ENCODE data around the gene TRIM29. TPM values are rescaled to one million over a fixed set of nuclear protein-coding genes. Genes with fewer than 3 reads are reported as not detected.

The TRIM29 gene
- total and polyA plus RNA-seq, 7 donors = 0.33 to 8.5 (median 6.0) TPM

GRCh38 chr11:120102050-120102863 lies 35.7 kb downstream of the TRIM29 start:
- peaks cover 0 to 22% (median 0%) of the 10 kb centered on the region in 3 donors for H3K27me3 ChIP-seq
- H3K9me3 ChIP-seq = no peaks in the 10 kb centered on the region
- no peaks in the 10 kb centered on the region for H3K4me1 ChIP-seq
- H3K36me3 ChIP-seq = no peaks in the 10 kb centered on the region
- 79 to 83% methylated on average over 8 of the region's 8 CpGs for WGBS, 2 donors
- no peak overlapping the region for H3K4me3 ChIP-seq
- H3K27ac ChIP-seq = no peak overlapping the region
- no peak for DNase-seq
- no peak for TF ChIP-seq CTCF (IDR thresholded peaks at IDR 0.05)
- TF ChIP-seq POLR2A (IDR thresholded peaks at IDR 0.05) = no peak
- TF ChIP-seq EP300 (IDR thresholded peaks at IDR 0.05) = no peak
- no peak for TF ChIP-seq POLR2AphosphoS5 (IDR thresholded peaks at IDR 0.05)
- intact Hi-C loops (cut with DNase I) = no loop called here

- H3K27ac ChIP-seq = no peak overlapping the region
- no peaks in the 10 kb centered on the region for H3K36me3 ChIP-seq
- no peak overlapping the region for H3K4me3 ChIP-seq
- H3K4me1 ChIP-seq = no peaks in the 10 kb centered on the region
- no peak for TF ChIP-seq CTCF (IDR thresholded peaks at IDR 0.05)
- TF ChIP-seq POLR2AphosphoS5 (IDR thresholded peaks at IDR 0.05) = no peak
- TF ChIP-seq POLR2A (IDR thresholded peaks at IDR 0.05) = no peak
- TF ChIP-seq EP300 (IDR thresholded peaks at IDR 0.05) = no peak
- peaks cover 0 to 16% (median 0%) of the 10 kb centered on the region in 3 donors for H3K27me3 ChIP-seq
- intact Hi-C loops (cut with DNase I) = no loop called here
- H3K9me3 ChIP-seq = no peaks in the 10 kb centered on the region
- DNase-seq = no peak
- 82 to 85% methylated on average over 14 of the region's 14 CpGs for WGBS, 2 donors
These were observed 39.4 kb downstream of the TRIM29 start for GRCh38 chr11:120098503-120099020.

DNA sequence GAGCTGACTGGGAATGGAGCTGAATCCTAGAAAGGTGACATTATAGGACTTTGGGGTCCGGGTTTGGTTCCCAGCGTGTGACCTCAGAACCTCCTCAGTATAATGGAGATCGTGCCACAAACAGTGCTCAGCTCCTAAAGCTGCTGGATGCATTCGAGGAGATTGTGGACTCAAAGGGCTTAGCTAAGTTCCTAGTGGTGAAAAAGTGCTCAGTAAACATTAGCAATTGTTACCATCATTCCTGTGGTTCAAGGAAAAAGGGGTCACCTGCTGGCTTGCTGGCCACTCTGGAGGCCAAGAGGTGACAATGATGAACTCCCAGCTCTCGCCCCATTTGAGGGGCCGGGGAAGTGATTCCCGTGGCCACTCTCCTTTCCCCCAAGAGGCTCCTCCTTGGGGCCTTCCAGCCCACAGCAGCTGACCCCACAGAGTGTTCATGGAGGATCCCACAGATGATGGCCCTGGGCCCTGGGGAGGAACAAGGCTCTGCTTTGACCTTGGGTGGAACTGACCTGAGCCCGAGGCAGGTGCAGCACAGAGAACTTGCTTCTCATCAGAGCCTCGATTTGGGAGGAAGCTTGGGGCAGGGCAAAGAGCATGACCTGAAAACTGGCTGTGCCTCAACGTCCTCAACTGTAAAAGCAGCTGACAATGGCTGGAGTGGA lies 40.1 kb downstream of the TRIM29 start:
- no peak overlapping the region for H3K27ac ChIP-seq
- no peak overlapping the region for H3K4me3 ChIP-seq
- H3K4me1 ChIP-seq = no peaks in the 10 kb centered on the region
- 66 to 70% methylated on average over 10 of the region's 10 CpGs for WGBS, 2 donors
- intact Hi-C loops (cut with DNase I) = no loop called here
- TF ChIP-seq EP300 (IDR thresholded peaks at IDR 0.05) (no peak), POLR2AphosphoS5 (IDR thresholded peaks at IDR 0.05) (no peak), POLR2A (IDR thresholded peaks at IDR 0.05) (no peak), CTCF (IDR thresholded peaks at IDR 0.05) (no peak)
- DNase-seq = no peak
- no peaks in the 10 kb centered on the region for H3K9me3 ChIP-seq
- H3K27me3 ChIP-seq = peaks cover 0 to 16% (median 0%) of the 10 kb centered on the region in 3 donors
- no peaks in the 10 kb centered on the region for H3K36me3 ChIP-seq

DNA sequence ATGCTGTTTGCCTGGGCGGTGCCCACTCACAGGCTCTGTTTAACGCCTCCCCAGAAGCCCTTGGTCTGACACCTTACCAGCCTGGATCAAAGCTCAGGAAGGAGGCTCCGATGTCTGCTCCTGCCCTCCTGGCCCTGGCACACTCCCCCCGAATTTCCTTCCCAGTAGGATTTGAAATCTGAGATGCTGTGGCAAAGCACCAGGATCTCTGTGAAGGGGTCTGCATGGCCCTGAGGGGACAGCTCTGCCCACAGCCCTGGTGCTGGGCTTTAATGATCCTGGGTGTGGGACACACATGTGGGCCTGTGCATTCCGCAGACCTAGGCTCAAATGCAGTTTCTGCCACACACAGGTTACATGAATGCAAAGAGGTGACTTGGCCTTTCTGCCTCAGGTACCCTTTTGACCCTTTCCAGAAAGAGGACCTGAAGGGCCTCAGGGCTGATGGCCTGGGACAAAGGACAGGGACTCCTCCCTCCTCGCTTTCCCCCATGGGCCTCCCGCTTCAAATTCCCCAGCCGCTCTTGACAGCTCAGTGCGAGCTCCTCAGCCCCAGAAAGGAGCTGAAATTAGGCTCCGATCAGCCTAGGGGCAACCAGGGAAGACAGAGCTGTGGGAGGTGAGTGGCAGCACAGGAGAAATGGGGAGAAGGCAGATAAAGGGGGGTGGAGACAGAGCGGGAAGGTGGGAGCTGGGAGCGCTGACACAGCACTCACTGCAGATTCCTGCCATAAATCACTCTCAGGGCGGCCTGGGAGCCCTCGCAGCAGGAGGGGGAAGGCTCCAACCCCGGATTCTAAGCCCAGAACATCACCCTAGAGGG lies 41.3 kb downstream of the TRIM29 start:
- peaks cover 0 to 6% (median 0%) of the 10 kb centered on the region in 3 donors for H3K27me3 ChIP-seq
- H3K27ac ChIP-seq = no peak overlapping the region
- no peak for DNase-seq
- intact Hi-C loops (cut with DNase I) = no loop called here
- H3K4me3 ChIP-seq = no peak overlapping the region
- no peak for TF ChIP-seq CTCF (IDR thresholded peaks at IDR 0.05)
- no peak for TF ChIP-seq POLR2AphosphoS5 (IDR thresholded peaks at IDR 0.05)
- TF ChIP-seq POLR2A (IDR thresholded peaks at IDR 0.05) = no peak
- no peak for TF ChIP-seq EP300 (IDR thresholded peaks at IDR 0.05)
- H3K36me3 ChIP-seq = no peaks in the 10 kb centered on the region
- no peaks in the 10 kb centered on the region for H3K4me1 ChIP-seq
- H3K9me3 ChIP-seq = no peaks in the 10 kb centered on the region
- 54 to 72% methylated on average over 15 of the region's 15 CpGs for WGBS, 2 donors
